OCI-LY3 (cell line): ENCODE measurements around the gene CACNA2D2.

ENCODE experiments used
- EZH2phosphoT487 ChIP-seq: fragments of 200-600 bp; shearing (Covaris generic); IDR thresholded peaks from 2 replicates; pipeline ENCODE4 v1.6.1; 2018; ENCODE audit warnings: antibody characterized with exemption, mixed run types, low read depth
- TF ChIP-seq, protein P1 (sequence below): fragments of 200-600, 300-600 bp; sonication (generic); IDR thresholded peaks from 2 replicates; pipeline ENCODE4 v1.5.1; 2014; ENCODE audit warnings: antibody characterized with exemption, low read length, low read depth

DNA sequence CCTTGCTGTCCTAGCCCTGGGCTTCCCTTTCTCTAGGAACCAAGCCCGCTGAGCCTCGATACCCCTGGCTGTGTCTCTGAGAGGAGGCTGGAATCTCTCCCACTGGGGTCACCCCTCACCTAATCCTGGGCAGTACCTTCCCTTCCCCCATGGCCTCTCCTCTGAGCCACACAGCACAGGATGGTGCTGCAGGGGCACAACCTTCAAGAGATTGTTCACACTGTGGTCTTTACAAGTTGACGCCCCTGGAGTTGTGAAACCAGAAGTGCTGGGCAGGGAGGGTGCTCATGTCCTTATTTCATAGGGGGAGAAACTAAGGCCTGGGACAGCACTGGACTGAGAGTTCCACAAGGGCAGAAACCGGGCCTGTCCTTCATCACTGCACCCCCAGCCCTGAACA is 73.2 kb downstream of the CACNA2D2 start:
- TF ChIP-seq EZH2phosphoT487, result no peak
- TF ChIP-seq, protein P1, sequence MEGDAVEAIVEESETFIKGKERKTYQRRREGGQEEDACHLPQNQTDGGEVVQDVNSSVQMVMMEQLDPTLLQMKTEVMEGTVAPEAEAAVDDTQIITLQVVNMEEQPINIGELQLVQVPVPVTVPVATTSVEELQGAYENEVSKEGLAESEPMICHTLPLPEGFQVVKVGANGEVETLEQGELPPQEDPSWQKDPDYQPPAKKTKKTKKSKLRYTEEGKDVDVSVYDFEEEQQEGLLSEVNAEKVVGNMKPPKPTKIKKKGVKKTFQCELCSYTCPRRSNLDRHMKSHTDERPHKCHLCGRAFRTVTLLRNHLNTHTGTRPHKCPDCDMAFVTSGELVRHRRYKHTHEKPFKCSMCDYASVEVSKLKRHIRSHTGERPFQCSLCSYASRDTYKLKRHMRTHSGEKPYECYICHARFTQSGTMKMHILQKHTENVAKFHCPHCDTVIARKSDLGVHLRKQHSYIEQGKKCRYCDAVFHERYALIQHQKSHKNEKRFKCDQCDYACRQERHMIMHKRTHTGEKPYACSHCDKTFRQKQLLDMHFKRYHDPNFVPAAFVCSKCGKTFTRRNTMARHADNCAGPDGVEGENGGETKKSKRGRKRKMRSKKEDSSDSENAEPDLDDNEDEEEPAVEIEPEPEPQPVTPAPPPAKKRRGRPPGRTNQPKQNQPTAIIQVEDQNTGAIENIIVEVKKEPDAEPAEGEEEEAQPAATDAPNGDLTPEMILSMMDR, result no peak
